Measurements from ENCODE around the gene SAE1.

DNA sequence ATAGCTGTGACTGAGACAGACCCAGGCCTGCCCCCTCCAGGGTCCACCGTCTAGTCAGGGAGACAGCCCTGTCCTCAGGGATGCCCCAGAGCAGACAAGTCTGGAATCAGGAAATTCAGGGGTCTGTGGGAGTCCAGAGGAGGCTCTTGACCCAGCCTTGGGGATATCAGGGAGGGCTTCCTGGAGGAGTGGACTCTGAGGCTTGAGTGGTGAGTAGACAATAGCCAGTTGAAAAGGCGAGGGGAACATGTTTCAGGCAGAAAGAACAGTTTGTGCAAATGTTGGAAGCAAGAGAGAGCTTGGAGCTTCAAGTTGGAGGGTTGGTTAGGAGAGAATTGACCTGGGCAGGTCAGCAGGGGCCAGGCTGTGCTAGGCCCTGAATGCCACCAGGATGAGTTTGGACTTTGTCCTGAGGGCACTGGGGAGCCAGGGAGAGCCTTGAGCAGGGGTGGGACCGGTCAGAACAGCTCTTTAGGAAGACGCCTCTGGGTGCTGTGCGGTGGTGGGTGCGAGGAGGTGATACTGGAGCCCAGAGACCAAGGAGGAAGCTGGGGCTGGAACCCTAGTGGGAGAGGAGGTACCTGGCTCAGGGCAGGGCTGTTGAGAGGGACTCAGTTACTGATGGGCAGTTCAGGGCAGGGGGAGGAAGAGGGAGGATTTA is 128.4 kb downstream of the SAE1 start:
- TF ChIP-seq, protein P1, sequence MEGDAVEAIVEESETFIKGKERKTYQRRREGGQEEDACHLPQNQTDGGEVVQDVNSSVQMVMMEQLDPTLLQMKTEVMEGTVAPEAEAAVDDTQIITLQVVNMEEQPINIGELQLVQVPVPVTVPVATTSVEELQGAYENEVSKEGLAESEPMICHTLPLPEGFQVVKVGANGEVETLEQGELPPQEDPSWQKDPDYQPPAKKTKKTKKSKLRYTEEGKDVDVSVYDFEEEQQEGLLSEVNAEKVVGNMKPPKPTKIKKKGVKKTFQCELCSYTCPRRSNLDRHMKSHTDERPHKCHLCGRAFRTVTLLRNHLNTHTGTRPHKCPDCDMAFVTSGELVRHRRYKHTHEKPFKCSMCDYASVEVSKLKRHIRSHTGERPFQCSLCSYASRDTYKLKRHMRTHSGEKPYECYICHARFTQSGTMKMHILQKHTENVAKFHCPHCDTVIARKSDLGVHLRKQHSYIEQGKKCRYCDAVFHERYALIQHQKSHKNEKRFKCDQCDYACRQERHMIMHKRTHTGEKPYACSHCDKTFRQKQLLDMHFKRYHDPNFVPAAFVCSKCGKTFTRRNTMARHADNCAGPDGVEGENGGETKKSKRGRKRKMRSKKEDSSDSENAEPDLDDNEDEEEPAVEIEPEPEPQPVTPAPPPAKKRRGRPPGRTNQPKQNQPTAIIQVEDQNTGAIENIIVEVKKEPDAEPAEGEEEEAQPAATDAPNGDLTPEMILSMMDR (conservative IDR thresholded peaks at IDR 0.05): no peak
- no peak for TF ChIP-seq ZFX (IDR thresholded peaks at IDR 0.05)
